ENCODE measurements around the gene VNN1. TPM values are rescaled to one million over a fixed set of nuclear protein-coding genes. Genes with fewer than 3 reads are reported as not detected.
"Not testable (repeated sequence)": the region's sequence is repeated elsewhere in the genome, so short reads cannot be mapped to it uniquely, and the experiment has no call there.

VNN1 gene
- total RNA-seq, 1 donor from 2014 or later: not detected

- Mint-ChIP-seq H3K27me3 (ENCODE audit: insufficient read depth, low read depth) (peaks cover 2% of the 10 kb centered on the region), H3K27ac (no peak overlapping the region), H3K9me3 (peaks cover 16% of the 10 kb centered on the region), H3K4me1 (no peaks in the 10 kb centered on the region), H3K4me3 (no peak overlapping the region), H3K36me3 (no peaks in the 10 kb centered on the region)
- no peaks in the 10 kb centered on the region for H3K79me2 ChIP-seq (ENCODE audit: low read depth)
- H3K27ac ChIP-seq: no peak overlapping the region
- no peak overlapping the region for H3K4me3 ChIP-seq
- no peaks in the 10 kb centered on the region for H3F3A ChIP-seq (ENCODE audit: low read depth)
- no peak overlapping the region for H3K9ac ChIP-seq
- H3K36me3 ChIP-seq: no peaks in the 10 kb centered on the region
- H4K20me1 ChIP-seq (ENCODE audit: low read depth): no peaks in the 10 kb centered on the region
- DNase-seq (ENCODE audit: low spot score): no peak
- TF ChIP-seq EZH2 (IDR thresholded peaks at IDR 0.05) (no peak), CTCF (IDR thresholded peaks at IDR 0.05) (no peak), EZH2phosphoT487 (IDR thresholded peaks at IDR 0.05) (no peak)
- H2AFZ ChIP-seq (replicated peaks): no peak overlapping the region
- H3K9me3 ChIP-seq (ENCODE audit: low read depth): no peaks in the 10 kb centered on the region
- no peaks in the 10 kb centered on the region for H3K4me1 ChIP-seq
- H3K27me3 ChIP-seq: no peaks in the 10 kb centered on the region
- no peak overlapping the region for H3K4me2 ChIP-seq
These were observed 5.1 kb downstream of the VNN1 start for GRCh38 chr6:132708771-132709170.

GRCh38 chr6:132708002-132708401, 5.9 kb downstream of the VNN1 start:
- no peaks in the 10 kb centered on the region for H3K36me3 Mint-ChIP-seq
- Histone ChIP-seq H3K36me3 (no peaks in the 10 kb centered on the region), H2AFZ (replicated peaks) (no peak overlapping the region), H3K79me2 (ENCODE audit: low read depth) (no peaks in the 10 kb centered on the region), H3K9ac (no peak overlapping the region), H3K4me2 (no peak overlapping the region), H3F3A (ENCODE audit: low read depth) (no peaks in the 10 kb centered on the region), H3K27me3 (no peaks in the 10 kb centered on the region), H4K20me1 (ENCODE audit: low read depth) (no peaks in the 10 kb centered on the region), H3K4me1 (no peaks in the 10 kb centered on the region), H3K4me3 (no peak overlapping the region), H3K9me3 (ENCODE audit: low read depth) (no peaks in the 10 kb centered on the region), H3K27ac (no peak overlapping the region)
- H3K4me1 Mint-ChIP-seq: no peaks in the 10 kb centered on the region
- no peak for DNase-seq (ENCODE audit: low spot score)
- H3K9me3 Mint-ChIP-seq: peaks cover 16% of the 10 kb centered on the region
- no peak overlapping the region for H3K27ac Mint-ChIP-seq
- TF ChIP-seq CTCF (IDR thresholded peaks at IDR 0.05) (no peak), EZH2phosphoT487 (IDR thresholded peaks at IDR 0.05) (no peak), EZH2 (IDR thresholded peaks at IDR 0.05) (no peak)
- peaks cover 2% of the 10 kb centered on the region for H3K27me3 Mint-ChIP-seq (ENCODE audit: insufficient read depth, low read depth)
- H3K4me3 Mint-ChIP-seq: no peak overlapping the region

GRCh38 chr6:132706756-132707155, 7.1 kb downstream of the VNN1 start:
- H3K36me3 ChIP-seq; H3K4me2 ChIP-seq; H3K4me1 Mint-ChIP-seq; H3K79me2 ChIP-seq (ENCODE audit: low read depth); H3K27me3 Mint-ChIP-seq (ENCODE audit: insufficient read depth, low read depth); H3K4me3 ChIP-seq; H2AFZ ChIP-seq (replicated peaks); H3K27ac Mint-ChIP-seq; DNase-seq (ENCODE audit: low spot score); H3F3A ChIP-seq (ENCODE audit: low read depth); H3K9me3 ChIP-seq (ENCODE audit: low read depth); H3K4me1 ChIP-seq; H3K4me3 Mint-ChIP-seq; H3K27ac ChIP-seq; H4K20me1 ChIP-seq (ENCODE audit: low read depth); H3K36me3 Mint-ChIP-seq; H3K27me3 ChIP-seq; H3K9ac ChIP-seq: not testable (repeated sequence)
- peaks cover 16% of the 10 kb centered on the region for H3K9me3 Mint-ChIP-seq

- H3K4me1 Mint-ChIP-seq: no peaks in the 10 kb centered on the region
These were observed 9.9 kb downstream of the VNN1 start for GRCh38 chr6:132703936-132704335.

More at GRCh38 chr6:132703936-132704335, 9.9 kb downstream of the VNN1 start:
- Histone ChIP-seq H3K36me3 (no peaks in the 10 kb centered on the region), H3K4me2 (no peak overlapping the region), H3K4me3 (no peak overlapping the region), H3K27me3 (no peaks in the 10 kb centered on the region), H4K20me1 (ENCODE audit: low read depth) (no peaks in the 10 kb centered on the region), H2AFZ (replicated peaks) (no peak overlapping the region), H3K4me1 (no peaks in the 10 kb centered on the region), H3K27ac (no peak overlapping the region), H3K79me2 (ENCODE audit: low read depth) (no peaks in the 10 kb centered on the region), H3K9ac (no peak overlapping the region), H3F3A (ENCODE audit: low read depth) (no peaks in the 10 kb centered on the region), H3K9me3 (ENCODE audit: low read depth) (no peaks in the 10 kb centered on the region)
- Mint-ChIP-seq H3K4me3 (no peak overlapping the region), H3K36me3 (no peaks in the 10 kb centered on the region), H3K27me3 (ENCODE audit: insufficient read depth, low read depth) (no peaks in the 10 kb centered on the region), H3K27ac (no peak overlapping the region), H3K9me3 (peaks cover 16% of the 10 kb centered on the region)
- no peak for DNase-seq (ENCODE audit: low spot score)
- TF ChIP-seq CTCF (IDR thresholded peaks at IDR 0.05): no peak
- no peak for TF ChIP-seq EZH2phosphoT487 (IDR thresholded peaks at IDR 0.05)
- TF ChIP-seq EZH2 (IDR thresholded peaks at IDR 0.05): no peak
